HL-60 (cell line): ENCODE measurements around the gene NCL.
"Not testable (repeated sequence)": the region's sequence is repeated elsewhere in the genome, so short reads cannot be mapped to it uniquely, and the experiment has no call there.

Source experiments
- DNase-seq, 2 experiments: peaks; one replicate each; pipeline ENCODE4 v3.0.0-alpha.2; 2010 to 2020; ENCODE audit warnings: low read depth in 1 of 2, low spot score in 1 of 2
- H3K27ac ChIP-seq: fragments of 250-450 bp; sonication (Bioruptor Pico); replicated peaks from 2 replicates; pipeline ENCODE4 v1.5.1; 2020; ENCODE audit warnings: mild to moderate bottlenecking, moderate library complexity
- H3K27me3 ChIP-seq: fragments of 250-450 bp; sonication (Bioruptor Pico); 2 replicates; pipeline ENCODE4 v1.5.1; 2021; ENCODE audit warnings: mild to moderate bottlenecking, moderate library complexity; ENCODE audit not compliant: insufficient read depth, poor library complexity, severe bottlenecking
- H3K4me3 ChIP-seq: replicated peaks from 2 replicates; pipeline ENCODE4 v1.5.1; 2011; ENCODE audit warnings: mild to moderate bottlenecking, control low read depth, low read length; ENCODE audit not compliant: insufficient read depth
- CTCF ChIP-seq: IDR thresholded peaks from one replicate; pipeline ENCODE4 v1.5.1; 2011; ENCODE audit warnings: low read length, control low read depth, inconsistent platforms; ENCODE audit not compliant: insufficient read depth
- GABPA ChIP-seq: IDR thresholded peaks from 2 replicates; pipeline ENCODE4 v1.6.1; 2012; ENCODE audit warnings: low read depth
- POLR2AphosphoS5 ChIP-seq: IDR thresholded peaks from 2 replicates; pipeline ENCODE4 v1.6.1; 2012; ENCODE audit warnings: low read depth
- REST ChIP-seq: IDR thresholded peaks from 2 replicates; pipeline ENCODE4 v1.6.1; 2012; ENCODE audit warnings: low read depth; ENCODE audit not compliant: insufficient replicate concordance
- SPI1 ChIP-seq: IDR thresholded peaks from 2 replicates; pipeline ENCODE4 v1.6.1; 2012; ENCODE audit warnings: low read depth, mild to moderate bottlenecking, borderline replicate concordance

Gene NCL

GRCh38 chr2:231410293-231411004 is 53.8 kb downstream of the NCL start:
- TF ChIP-seq REST (no peak), CTCF (no peak), GABPA (no peak), POLR2AphosphoS5 (no peak), SPI1 (no peak)
- no peak for DNase-seq
- no peak overlapping the region for H3K4me3 ChIP-seq
- H3K27ac ChIP-seq = no peak overlapping the region
- no peaks in the 10 kb centered on the region for H3K27me3 ChIP-seq

- no peak for TF ChIP-seq SPI1
- no peak for TF ChIP-seq GABPA
- TF ChIP-seq POLR2AphosphoS5 = no peak
- TF ChIP-seq CTCF = no peak
- no peak for TF ChIP-seq REST
These were observed 54.5 kb downstream of the NCL start for GRCh38 chr2:231409776-231410175.

GRCh38 chr2:231408304-231408703 is 56.0 kb downstream of the NCL start:
- H3K27me3 ChIP-seq, H3K4me3 ChIP-seq, DNase-seq, H3K27ac ChIP-seq: not testable (repeated sequence)

More at GRCh38 chr2:231409776-231410175, 54.5 kb downstream of the NCL start:
- no peak overlapping the region for H3K4me3 ChIP-seq
- H3K27ac ChIP-seq = no peak overlapping the region
- DNase-seq = no peak
- H3K27me3 ChIP-seq = no peaks in the 10 kb centered on the region

- not testable (repeated sequence) for DNase-seq, H3K27ac ChIP-seq, H3K27me3 ChIP-seq, H3K4me3 ChIP-seq
These were observed 56.6 kb downstream of the NCL start for GRCh38 chr2:231407686-231408085.
